DOHH2 (cell line): ENCODE data around the gene APOA5.

Source experiments
- H3F3A ChIP-seq: fragments of 200-600 bp; sonication (generic), shearing (Covaris generic); 2 replicates; pipeline ENCODE4 v1.6.0; 2016; ENCODE audit warnings: antibody characterized with exemption, mild to moderate bottlenecking; ENCODE audit not compliant: control insufficient read depth, insufficient read depth
- H3K27ac ChIP-seq: fragments of 200-600 bp; sonication (generic); 2 replicates; pipeline ENCODE4 v1.5.1; 2014; ENCODE audit warnings: low read depth, mild to moderate bottlenecking, low read length, moderate library complexity
- H3K27me3 ChIP-seq: fragments of 200-600 bp; sonication (generic); 2 replicates; pipeline ENCODE4 v1.6.1; 2014; ENCODE audit warnings: mild to moderate bottlenecking, low read length, mixed read lengths; ENCODE audit not compliant: control insufficient read depth
- H3K36me3 ChIP-seq: fragments of 200-600 bp; sonication (generic); 2 replicates; pipeline ENCODE4 v1.6.1; 2014; ENCODE audit warnings: mild to moderate bottlenecking, low read length, moderate library complexity, mixed read lengths; ENCODE audit not compliant: control insufficient read depth
- H3K4me1 ChIP-seq: fragments of 200-600 bp; sonication (generic); 2 replicates; pipeline ENCODE4 v1.6.1; 2014; ENCODE audit warnings: mild to moderate bottlenecking, low read length, mixed read lengths; ENCODE audit not compliant: control insufficient read depth
- H3K4me2 ChIP-seq: fragments of 200-600 bp; sonication (generic); 2 replicates; pipeline ENCODE4 v1.6.0; 2014; ENCODE audit warnings: mild to moderate bottlenecking, low read length, moderate library complexity
- H3K4me3 ChIP-seq: fragments of 200-600 bp; sonication (generic); 2 replicates; pipeline ENCODE4 v1.5.1; 2014; ENCODE audit warnings: mild to moderate bottlenecking, low read length, mixed read lengths
- H3K79me2 ChIP-seq: fragments of 200-600 bp; sonication (generic); 2 replicates; pipeline ENCODE4 v1.6.1; 2014; ENCODE audit warnings: mild to moderate bottlenecking, low read length, mixed read lengths; ENCODE audit not compliant: control insufficient read depth
- H3K9me2 ChIP-seq: fragments of 200-600 bp; sonication (generic); replicated peaks from 2 replicates; pipeline ENCODE4 v1.6.1; 2014; ENCODE audit warnings: mild to moderate bottlenecking, low read length, mixed read lengths; ENCODE audit not compliant: control insufficient read depth
- H3K9me3 ChIP-seq: fragments of 200-600 bp; sonication (generic); 2 replicates; pipeline ENCODE4 v1.6.1; 2014; ENCODE audit warnings: antibody characterized with exemption, low read length, mixed read lengths; ENCODE audit not compliant: control insufficient read depth, insufficient read depth
- H4K20me1 ChIP-seq: fragments of 200-600 bp; sonication (generic); 2 replicates; pipeline ENCODE4 v1.6.0; 2014; ENCODE audit warnings: low read depth, mild to moderate bottlenecking, antibody characterized with exemption, low read length, moderate library complexity; ENCODE audit not compliant: control insufficient read depth, insufficient read depth
- EZH2phosphoT487 ChIP-seq: fragments of 200-600 bp; sonication (generic); IDR thresholded peaks from 2 replicates; pipeline ENCODE4 v1.6.1; 2017; ENCODE audit warnings: borderline replicate concordance, mild to moderate bottlenecking, antibody characterized with exemption, low read length, moderate library complexity, mixed read lengths
- TF ChIP-seq, protein P1 (sequence below): fragments of 200-600 bp; sonication (generic); IDR thresholded peaks from one replicate; pipeline ENCODE4 v1.5.1; 2014; ENCODE audit warnings: antibody characterized with exemption, mild to moderate bottlenecking, low read depth, low read length; ENCODE audit not compliant: poor library complexity, severe bottlenecking

APOA5 gene

DNA sequence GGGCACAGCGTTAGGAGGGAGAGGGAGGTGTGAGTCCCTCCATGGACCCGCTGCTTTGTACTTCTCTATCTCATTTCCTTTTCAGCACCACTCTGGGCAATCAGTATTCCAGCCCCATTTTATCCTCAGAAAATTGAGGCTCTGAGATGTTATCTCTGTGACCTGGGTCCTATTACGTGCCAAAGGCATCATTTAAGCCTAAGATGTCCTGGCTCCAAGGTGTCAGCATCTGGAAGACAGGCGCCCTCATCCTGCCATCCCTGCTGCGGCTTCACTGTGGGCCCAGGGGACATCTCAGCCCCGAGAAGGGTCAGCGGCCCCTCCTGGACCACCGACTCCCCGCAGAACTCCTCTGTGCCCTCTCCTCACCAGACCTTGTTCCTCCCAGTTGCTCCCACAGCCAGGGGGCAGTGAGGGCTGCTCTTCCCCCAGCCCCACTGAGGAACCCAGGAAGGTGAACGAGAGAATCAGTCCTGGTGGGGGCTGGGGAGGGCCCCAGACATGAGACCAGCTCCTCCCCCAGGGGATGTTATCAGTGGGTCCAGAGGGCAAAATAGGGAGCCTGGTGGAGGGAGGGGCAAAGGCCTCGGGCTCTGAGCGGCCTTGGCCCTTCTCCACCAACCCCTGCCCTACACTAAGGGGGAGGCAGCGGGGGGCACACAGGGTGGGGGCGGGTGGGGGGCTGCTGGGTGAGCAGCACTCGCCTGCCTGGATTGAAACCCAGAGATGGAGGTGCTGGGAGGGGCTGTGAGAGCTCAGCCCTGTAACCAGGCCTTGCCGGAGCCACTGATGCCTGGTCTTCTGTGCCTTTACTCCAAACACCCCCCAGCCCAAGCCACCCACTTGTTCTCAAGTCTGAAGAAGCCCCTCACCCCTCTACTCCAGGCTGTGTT, 37.2 kb upstream of the APOA5 start:
- Histone ChIP-seq H3K4me1 (no peaks in the 10 kb centered on the region), H3K27ac (no peak overlapping the region)
- no peak for TF ChIP-seq EZH2phosphoT487
- TF ChIP-seq, protein P1, sequence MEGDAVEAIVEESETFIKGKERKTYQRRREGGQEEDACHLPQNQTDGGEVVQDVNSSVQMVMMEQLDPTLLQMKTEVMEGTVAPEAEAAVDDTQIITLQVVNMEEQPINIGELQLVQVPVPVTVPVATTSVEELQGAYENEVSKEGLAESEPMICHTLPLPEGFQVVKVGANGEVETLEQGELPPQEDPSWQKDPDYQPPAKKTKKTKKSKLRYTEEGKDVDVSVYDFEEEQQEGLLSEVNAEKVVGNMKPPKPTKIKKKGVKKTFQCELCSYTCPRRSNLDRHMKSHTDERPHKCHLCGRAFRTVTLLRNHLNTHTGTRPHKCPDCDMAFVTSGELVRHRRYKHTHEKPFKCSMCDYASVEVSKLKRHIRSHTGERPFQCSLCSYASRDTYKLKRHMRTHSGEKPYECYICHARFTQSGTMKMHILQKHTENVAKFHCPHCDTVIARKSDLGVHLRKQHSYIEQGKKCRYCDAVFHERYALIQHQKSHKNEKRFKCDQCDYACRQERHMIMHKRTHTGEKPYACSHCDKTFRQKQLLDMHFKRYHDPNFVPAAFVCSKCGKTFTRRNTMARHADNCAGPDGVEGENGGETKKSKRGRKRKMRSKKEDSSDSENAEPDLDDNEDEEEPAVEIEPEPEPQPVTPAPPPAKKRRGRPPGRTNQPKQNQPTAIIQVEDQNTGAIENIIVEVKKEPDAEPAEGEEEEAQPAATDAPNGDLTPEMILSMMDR = no peak

GRCh38 chr11:116827461-116827860, 35.8 kb upstream of the APOA5 start:
- Histone ChIP-seq H3K4me2 (no peak overlapping the region), H3F3A (no peaks in the 10 kb centered on the region), H3K9me2 (no peaks in the 10 kb centered on the region), H3K79me2 (no peaks in the 10 kb centered on the region), H3K27ac (no peak overlapping the region), H3K9me3 (no peaks in the 10 kb centered on the region), H3K36me3 (no peaks in the 10 kb centered on the region), H3K27me3 (no peaks in the 10 kb centered on the region), H4K20me1 (no peaks in the 10 kb centered on the region), H3K4me3 (no peak overlapping the region), H3K4me1 (no peaks in the 10 kb centered on the region)
- no peak for TF ChIP-seq EZH2phosphoT487
- TF ChIP-seq, protein P1 = no peak

More for the DNA sequence above, 37.2 kb upstream of the APOA5 start:
- Histone ChIP-seq H3F3A (no peaks in the 10 kb centered on the region), H3K79me2 (no peaks in the 10 kb centered on the region), H3K9me2 (no peaks in the 10 kb centered on the region), H3K4me3 (no peak overlapping the region), H3K36me3 (no peaks in the 10 kb centered on the region), H3K4me2 (no peak overlapping the region), H3K9me3 (no peaks in the 10 kb centered on the region), H4K20me1 (no peaks in the 10 kb centered on the region), H3K27me3 (no peaks in the 10 kb centered on the region)

DNA sequence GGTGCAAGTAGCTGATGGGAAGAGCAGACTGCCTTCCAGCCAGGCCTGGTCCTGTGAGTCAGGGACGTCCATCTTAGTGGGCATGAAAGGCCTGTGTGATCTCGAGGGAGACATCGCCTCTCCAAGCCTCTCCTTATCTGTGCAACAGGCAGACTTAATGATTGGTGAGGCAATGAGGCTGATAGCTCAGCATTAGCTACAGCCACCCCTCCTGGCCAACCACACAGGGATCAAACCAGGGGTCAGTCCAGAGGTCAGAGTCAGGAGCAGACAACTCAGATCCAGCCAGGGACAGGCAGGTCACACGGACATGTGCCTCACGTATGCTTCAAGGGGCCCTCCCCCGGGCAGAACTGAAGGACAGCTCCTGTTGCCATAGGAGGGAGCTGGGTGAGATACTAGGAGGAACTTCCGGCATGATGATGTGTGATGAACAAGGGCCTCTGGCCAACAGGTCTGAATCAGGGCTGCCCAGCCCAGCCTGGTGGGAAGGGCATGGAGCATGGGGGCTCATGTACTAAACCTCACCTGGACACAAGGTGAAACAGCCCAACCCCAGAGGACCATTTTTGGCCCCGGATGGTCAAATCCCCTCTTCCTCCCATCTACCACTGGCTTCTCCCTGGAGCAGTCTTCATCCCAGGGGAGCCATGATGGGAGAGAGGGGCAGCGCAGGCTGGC, 35.2 kb upstream of the APOA5 start:
- TF ChIP-seq EZH2phosphoT487 = no peak
- TF ChIP-seq, protein P1 = no peak
- no peak overlapping the region for H3K4me2 ChIP-seq
- no peaks in the 10 kb centered on the region for H3K36me3 ChIP-seq
- no peaks in the 10 kb centered on the region for H3K9me3 ChIP-seq
- H3K27me3 ChIP-seq = no peaks in the 10 kb centered on the region
- H3F3A ChIP-seq = no peaks in the 10 kb centered on the region
- H3K79me2 ChIP-seq = no peaks in the 10 kb centered on the region
- no peaks in the 10 kb centered on the region for H4K20me1 ChIP-seq
- no peaks in the 10 kb centered on the region for H3K4me1 ChIP-seq
- H3K4me3 ChIP-seq = no peak overlapping the region
- no peaks in the 10 kb centered on the region for H3K9me2 ChIP-seq
- H3K27ac ChIP-seq = no peak overlapping the region
